Activated CD8-positive, alpha-beta T cell treated with anti-CD3 and anti-CD28 coated beads for 36 hours (primary cell): ENCODE measurements around the gene NSD2. TPM values are rescaled to one million over a fixed set of nuclear protein-coding genes. Genes with fewer than 3 reads are reported as not detected.

Experiments
- ATAC-seq: fragments of 200-7000 bp; cut with Tn5 transposase; one replicate; pipeline ENCODE4 v1.10.0; 2021; ENCODE audit warnings: mild to moderate bottlenecking, moderate library complexity
- CTCF ChIA-PET: fragments of 350-600 bp; sonication (Branson Sonifier 250); formaldehyde crosslinking; loops from one replicate; lab custom pipeline; 2021; ENCODE audit warnings: antibody characterized with exemption; lab: Charles Lee
- POLR2A ChIA-PET: fragments of 350-600 bp; sonication (Branson Sonifier 250); formaldehyde crosslinking; loops from one replicate; lab custom pipeline; 2021; ENCODE audit warnings: antibody characterized with exemption; lab: Charles Lee
- DNase-seq: peaks from one replicate; pipeline ENCODE4 v3.0.0-alpha.2; 2020
- H3K27ac Mint-ChIP-seq: one replicate; pipeline ENCODE4 v1.8.0; 2021; ENCODE audit warnings: mild to moderate bottlenecking, mixed read lengths
- H3K27me3 Mint-ChIP-seq: one replicate; pipeline ENCODE4 v1.8.0; 2021; ENCODE audit warnings: mixed read lengths
- H3K36me3 Mint-ChIP-seq: one replicate; pipeline ENCODE4 v1.8.0; 2021; ENCODE audit warnings: low read depth, mixed read lengths
- H3K4me1 Mint-ChIP-seq: one replicate; pipeline ENCODE4 v1.8.0; 2021; ENCODE audit warnings: low read depth, mixed read lengths
- H3K4me3 Mint-ChIP-seq: one replicate; pipeline ENCODE4 v1.8.0; 2021; ENCODE audit warnings: mild to moderate bottlenecking, moderate library complexity, mixed read lengths
- H3K9me3 Mint-ChIP-seq: one replicate; pipeline ENCODE4 v1.8.0; 2021; ENCODE audit warnings: mixed read lengths
- CTCF ChIP-seq: fragments of 200-600 bp; IDR thresholded peaks from one replicate; pipeline ENCODE4 v1.8.0; 2022; ENCODE audit warnings: antibody characterized with exemption, mild to moderate bottlenecking
- intact Hi-C: fragments of 100-400 bp; cut with micrococcal nuclease; formaldehyde crosslinking; loops from one replicate; pipeline ENCODE4 v1.10.0; 2022
- total RNA-seq, 2 experiments: library from RNA; stranded (reverse); gene quantifications; one replicate each; pipeline ENCODE4 v1.2.3, GENCODE V29; 2021

Gene NSD2
- total RNA-seq, 2 experiments from 2014 or later = 219 TPM

DNA sequence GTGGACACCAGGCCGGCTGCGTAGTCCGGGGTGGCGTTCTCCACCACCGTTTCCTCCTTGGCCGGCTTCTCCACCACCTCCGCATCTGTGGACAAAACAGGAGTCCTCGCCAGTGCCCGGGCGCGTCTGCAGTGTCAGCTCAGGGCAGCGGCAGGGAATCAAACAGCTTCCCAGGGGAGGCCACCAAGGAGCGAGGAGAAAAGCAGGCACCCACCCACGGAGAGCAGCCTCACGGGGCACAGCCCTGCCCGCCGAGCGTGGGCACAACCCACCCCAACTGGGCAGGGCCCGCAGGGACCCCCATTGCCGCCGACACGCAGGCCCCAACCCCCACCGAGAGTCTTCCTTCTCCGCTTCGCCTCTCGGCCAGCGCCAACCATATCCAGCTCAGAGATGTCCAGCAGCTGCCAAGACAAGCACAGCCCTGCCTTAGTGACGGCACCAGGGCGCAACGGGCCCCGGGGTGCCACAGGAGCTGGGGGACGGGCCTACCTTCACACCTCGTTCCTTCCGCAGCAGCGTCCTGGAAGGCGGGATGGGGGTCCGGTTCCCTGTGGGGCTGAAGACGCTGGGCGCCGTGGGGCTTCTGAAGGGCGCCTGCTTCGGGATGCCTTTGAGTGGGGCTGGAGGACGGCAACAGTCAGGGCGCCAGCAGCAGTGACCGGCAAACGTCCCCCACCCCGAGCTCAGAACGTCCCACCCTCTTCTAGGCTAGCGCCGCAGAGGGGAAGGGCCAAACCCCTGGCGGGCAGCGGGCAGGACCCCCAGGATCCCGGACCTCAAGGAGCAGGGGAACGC, 114.8 kb downstream of the NSD2 start:
- H3K4me3 Mint-ChIP-seq = no peak overlapping the region
- peaks cover 9% of the 10 kb centered on the region for H3K36me3 Mint-ChIP-seq
- no peaks in the 10 kb centered on the region for H3K4me1 Mint-ChIP-seq
- no peak for DNase-seq
- no peak overlapping the region for H3K27ac Mint-ChIP-seq
- no peaks in the 10 kb centered on the region for H3K27me3 Mint-ChIP-seq
- intact Hi-C loops = no loop called here
- ATAC-seq = no peak
- H3K9me3 Mint-ChIP-seq = no peaks in the 10 kb centered on the region
- POLR2A ChIA-PET = interaction anchor here (3.1 kb wide), 1 partner anchor 23 kb away, joined by 8 read pairs; the partner anchor contains the start of gene NELFA
- no peak for TF ChIP-seq CTCF
- CTCF ChIA-PET = no interaction called here

- CTCF ChIA-PET = interaction anchor here (1.2 kb wide), 1 partner anchor 9 kb away, joined by 3 read pairs; no protein-coding TSS in a partner anchor
Observed at GRCh38 chr4:1986578-1987210, 115.5 kb downstream of the NSD2 start.

GRCh38 chr4:1987296-1987695, 116.1 kb downstream of the NSD2 start:
- ATAC-seq (no peak), DNase-seq (no peak)
- no peaks in the 10 kb centered on the region for H3K9me3 Mint-ChIP-seq
- no peak overlapping the region for H3K4me3 Mint-ChIP-seq
- H3K36me3 Mint-ChIP-seq = peaks cover 9% of the 10 kb centered on the region
- intact Hi-C loops = no loop called here
- CTCF ChIA-PET = interaction anchor here (1.2 kb wide), 1 partner anchor 9 kb away, joined by 3 read pairs; no protein-coding TSS in a partner anchor
- no peaks in the 10 kb centered on the region for H3K4me1 Mint-ChIP-seq
- H3K27me3 Mint-ChIP-seq = no peaks in the 10 kb centered on the region
- no peak overlapping the region for H3K27ac Mint-ChIP-seq
- POLR2A ChIA-PET = interaction anchor here (1.3 to 1.5 kb wide), 2 partner anchors 11 to 15 kb away, joined by 3 to 4 read pairs; no protein-coding TSS in a partner anchor
- no peak for TF ChIP-seq CTCF

More at GRCh38 chr4:1986578-1987210, 115.5 kb downstream of the NSD2 start:
- no peak for TF ChIP-seq CTCF
- no peaks in the 10 kb centered on the region for H3K27me3 Mint-ChIP-seq
- H3K36me3 Mint-ChIP-seq = peaks cover 9% of the 10 kb centered on the region
- H3K4me3 Mint-ChIP-seq = no peak overlapping the region
- H3K9me3 Mint-ChIP-seq = no peaks in the 10 kb centered on the region
- POLR2A ChIA-PET = interaction anchor here (1.3 to 1.5 kb wide), 2 partner anchors 10 to 14 kb away, joined by 3 to 4 read pairs; no protein-coding TSS in a partner anchor
- ATAC-seq (no peak), DNase-seq (no peak)
- no peak overlapping the region for H3K27ac Mint-ChIP-seq
- intact Hi-C loops = no loop called here
- no peaks in the 10 kb centered on the region for H3K4me1 Mint-ChIP-seq

DNA sequence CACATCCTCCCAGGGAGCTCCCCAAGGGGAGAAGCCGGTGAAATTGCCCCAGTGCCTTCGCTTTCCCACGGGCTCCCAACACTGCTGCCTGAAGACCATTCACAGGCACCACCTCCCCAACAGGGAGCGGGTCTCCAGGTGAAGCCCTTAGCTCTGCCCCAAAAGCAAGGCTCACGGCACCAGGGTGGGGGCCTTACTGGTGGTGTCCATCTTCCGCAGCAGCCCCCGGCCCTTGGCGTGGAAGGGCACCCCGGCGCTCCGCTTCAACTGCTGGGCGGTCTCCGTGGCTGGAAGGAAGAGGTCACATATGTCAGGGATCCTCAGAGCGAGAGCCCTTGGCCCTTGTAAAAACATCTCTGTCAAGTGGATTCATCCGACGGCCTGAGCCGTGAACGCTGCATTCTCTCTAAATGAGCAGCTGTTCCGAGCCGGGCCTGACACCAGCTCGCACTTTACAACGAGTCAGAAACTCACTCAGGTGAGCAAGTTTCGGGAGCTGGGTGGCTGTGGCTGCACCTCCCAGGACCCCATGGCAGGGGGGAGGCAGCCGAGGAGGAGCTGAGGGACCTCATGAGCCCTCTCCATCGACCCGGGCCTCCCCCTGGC, 116.6 kb downstream of the NSD2 start:
- Mint-ChIP-seq H3K27me3 (no peaks in the 10 kb centered on the region), H3K4me1 (no peaks in the 10 kb centered on the region), H3K4me3 (no peak overlapping the region), H3K27ac (no peak overlapping the region), H3K9me3 (no peaks in the 10 kb centered on the region), H3K36me3 (peaks cover 6% of the 10 kb centered on the region)
- no peak for TF ChIP-seq CTCF
- no peak for DNase-seq
- ATAC-seq = no peak
- CTCF ChIA-PET = interaction anchor here (1.2 kb wide), 1 partner anchor 8 kb away, joined by 3 read pairs; no protein-coding TSS in a partner anchor
- intact Hi-C loops = no loop called here
- POLR2A ChIA-PET = interaction anchor here (1.3 to 1.5 kb wide), 2 partner anchors 11 to 15 kb away, joined by 3 to 4 read pairs; no protein-coding TSS in a partner anchor
